GM10266 (cell line): ENCODE measurements around the gene CA6.
"Not testable (repeated sequence)": the region's sequence is repeated elsewhere in the genome, so short reads cannot be mapped to it uniquely, and the experiment has no call there.

Source experiments
- DNase-seq: peaks from one replicate; pipeline ENCODE4 v3.0.0; 2012; ENCODE audit errors: extremely low spot score
- TF ChIP-seq, protein P1 (sequence below): IDR thresholded peaks from 2 replicates; pipeline ENCODE4 v1.5.1; 2012; ENCODE audit warnings: mild to moderate bottlenecking, low read depth; ENCODE audit not compliant: control insufficient read depth, insufficient read depth; ENCODE audit errors: missing control alignments

CA6 gene

DNA sequence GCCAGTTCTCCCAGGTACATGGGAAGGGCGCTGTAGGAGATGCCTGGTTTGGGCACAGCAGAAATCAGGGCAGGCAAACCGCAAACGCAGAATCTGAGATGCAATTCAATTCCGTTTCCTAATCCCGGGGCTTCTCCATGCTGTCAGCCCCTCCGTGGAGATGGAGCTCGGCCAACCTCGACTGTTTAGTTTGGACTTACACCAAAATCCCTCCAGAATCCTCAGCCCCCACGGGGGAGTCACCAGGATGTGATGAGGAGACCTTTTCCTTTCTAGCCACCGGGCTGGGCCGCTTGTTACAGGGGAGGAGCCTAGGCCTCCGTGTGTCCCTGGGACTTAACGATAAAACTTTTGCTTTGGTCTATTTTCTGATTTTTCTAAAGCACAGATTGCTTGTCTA, 72.7 kb downstream of the CA6 start:
- DNase-seq = no peak

DNA sequence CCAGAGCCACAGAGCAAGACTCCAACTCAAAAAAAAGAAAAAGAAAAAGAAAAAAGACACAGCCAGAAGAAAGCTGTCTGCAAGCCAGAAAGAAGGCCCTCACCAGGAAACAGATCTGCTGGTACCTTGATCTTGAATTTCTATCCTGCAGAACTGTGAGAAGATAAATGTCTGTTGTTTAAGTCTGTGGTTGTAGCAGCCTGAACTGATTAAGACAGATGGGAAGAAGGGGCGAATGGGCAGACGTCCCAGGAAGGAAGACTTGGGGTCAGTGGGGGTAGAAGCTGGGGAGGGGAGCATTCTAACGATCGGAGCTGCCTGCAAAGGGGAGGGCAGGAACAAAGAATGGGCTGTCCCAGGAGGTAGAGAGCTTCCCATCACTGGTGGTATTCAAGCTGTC, 74.2 kb downstream of the CA6 start:
- no peak for DNase-seq
- TF ChIP-seq, protein P1, sequence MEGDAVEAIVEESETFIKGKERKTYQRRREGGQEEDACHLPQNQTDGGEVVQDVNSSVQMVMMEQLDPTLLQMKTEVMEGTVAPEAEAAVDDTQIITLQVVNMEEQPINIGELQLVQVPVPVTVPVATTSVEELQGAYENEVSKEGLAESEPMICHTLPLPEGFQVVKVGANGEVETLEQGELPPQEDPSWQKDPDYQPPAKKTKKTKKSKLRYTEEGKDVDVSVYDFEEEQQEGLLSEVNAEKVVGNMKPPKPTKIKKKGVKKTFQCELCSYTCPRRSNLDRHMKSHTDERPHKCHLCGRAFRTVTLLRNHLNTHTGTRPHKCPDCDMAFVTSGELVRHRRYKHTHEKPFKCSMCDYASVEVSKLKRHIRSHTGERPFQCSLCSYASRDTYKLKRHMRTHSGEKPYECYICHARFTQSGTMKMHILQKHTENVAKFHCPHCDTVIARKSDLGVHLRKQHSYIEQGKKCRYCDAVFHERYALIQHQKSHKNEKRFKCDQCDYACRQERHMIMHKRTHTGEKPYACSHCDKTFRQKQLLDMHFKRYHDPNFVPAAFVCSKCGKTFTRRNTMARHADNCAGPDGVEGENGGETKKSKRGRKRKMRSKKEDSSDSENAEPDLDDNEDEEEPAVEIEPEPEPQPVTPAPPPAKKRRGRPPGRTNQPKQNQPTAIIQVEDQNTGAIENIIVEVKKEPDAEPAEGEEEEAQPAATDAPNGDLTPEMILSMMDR = no peak

More for the DNA sequence above, 72.7 kb downstream of the CA6 start:
- TF ChIP-seq, protein P1 = no peak

- no peak for DNase-seq
- TF ChIP-seq, protein P1 = no peak
Measured at GRCh38 chr1:9020305-9020704, 74.6 kb downstream of the CA6 start.

- DNase-seq = not testable (repeated sequence)
Measured at GRCh38 chr1:9022026-9022738, 76.5 kb downstream of the CA6 start.

GRCh38 chr1:9022773-9023172, 77.1 kb downstream of the CA6 start:
- no peak for DNase-seq
- TF ChIP-seq, protein P1 = no peak
